ENCODE measurements around the gene SLCO3A1. TPM values are rescaled to one million over a fixed set of nuclear protein-coding genes. Genes with fewer than 3 reads are reported as not detected.
A peak's percentile ranks its signal among the peaks of the same experiment; 100 is the strongest.

The SLCO3A1 gene
- total and polyA plus RNA-seq, 8 donors, result 2.4 to 38.8 (median 7.7) TPM

GRCh38 chr15:91854639-91854990 lies 1.1 kb downstream of the SLCO3A1 start:
- peak in 1 of 2 donors; percentile 38 for DNase-seq
- Histone ChIP-seq H3K27ac (peak overlapping the region; percentile 50 to 93 (median 92)), H3K4me1 (peaks cover 15 to 74% (median 43%) of the 10 kb centered on the region in 4 donors), H3K36me3 (no peaks in the 10 kb centered on the region), H3K27me3 (peaks cover 0 to 3% (median 0%) of the 10 kb centered on the region in 3 donors), H3K4me3 (peak overlapping the region; percentile 70 to 80 (median 76)), H3K9me3 (no peaks in the 10 kb centered on the region)
- 35 to 67% (median 39%) methylated on average over 10 to 12 of the region's 12 CpGs for WGBS, 5 donors
- no peak for TF ChIP-seq POLR2AphosphoS5 (IDR thresholded peaks at IDR 0.05)
- TF ChIP-seq POLR2A (IDR thresholded peaks at IDR 0.05), result no peak
- TF ChIP-seq CTCF (IDR thresholded peaks at IDR 0.05), result no peak
- TF ChIP-seq EP300 (IDR thresholded peaks at IDR 0.05), result no peak
- intact Hi-C loops (cut with DNase I; ENCODE audit: low total_unique reads), result loop anchor here (10.0 kb wide), 1 partner anchor 90 kb away; no protein-coding TSS in a partner anchor

- peaks cover 0 to 3% (median 0%) of the 10 kb centered on the region in 3 donors for H3K27me3 ChIP-seq
- WGBS, 5 donors, result 68 to 82% (median 77%) methylated on average over 6 of the region's 6 CpGs
- peak overlapping the region in 4 of 5 donors; percentile 87 to 93 (median 92) for H3K27ac ChIP-seq
- H3K36me3 ChIP-seq, result no peaks in the 10 kb centered on the region
- peaks cover 15 to 79% (median 43%) of the 10 kb centered on the region in 4 donors for H3K4me1 ChIP-seq
- DNase-seq, result no peak
- peak overlapping the region in 1 of 4 donors; percentile 80 for H3K4me3 ChIP-seq
- H3K9me3 ChIP-seq, result no peaks in the 10 kb centered on the region
- intact Hi-C loops (cut with DNase I; ENCODE audit: low total_unique reads), result loop anchor here (10.0 kb wide), 1 partner anchor 90 kb away; no protein-coding TSS in a partner anchor
- TF ChIP-seq POLR2A (IDR thresholded peaks at IDR 0.05), result no peak
- TF ChIP-seq EP300 (IDR thresholded peaks at IDR 0.05), result no peak
- no peak for TF ChIP-seq POLR2AphosphoS5 (IDR thresholded peaks at IDR 0.05)
Observed at GRCh38 chr15:91855241-91855640, 1.7 kb downstream of the SLCO3A1 start.

- DNase-seq, result peak; percentile 55 to 70
- H3K27ac ChIP-seq, result peak overlapping the region in 4 of 5 donors; percentile 4 to 93 (median 70)
- peaks cover 15 to 83% (median 43%) of the 10 kb centered on the region in 4 donors for H3K4me1 ChIP-seq
- H3K36me3 ChIP-seq, result no peaks in the 10 kb centered on the region
- intact Hi-C loops (cut with DNase I; ENCODE audit: low total_unique reads), result loop anchor here (10.0 kb wide), 1 partner anchor 89 kb away; no protein-coding TSS in a partner anchor
- 53 to 62% (median 58%) methylated on average over 14 of the region's 14 CpGs for WGBS, 5 donors
- TF ChIP-seq CTCF (IDR thresholded peaks at IDR 0.05) (peak in 4 of 7 experiments; percentile 7 to 43 (median 14)), POLR2AphosphoS5 (IDR thresholded peaks at IDR 0.05) (no peak)
- H3K4me3 ChIP-seq, result peak overlapping the region in 1 of 4 donors; percentile 15
- no peaks in the 10 kb centered on the region for H3K9me3 ChIP-seq
- peaks cover 0 to 3% (median 0%) of the 10 kb centered on the region in 3 donors for H3K27me3 ChIP-seq
Observed at GRCh38 chr15:91855684-91856489, 2.4 kb downstream of the SLCO3A1 start.

- WGBS, 5 donors, result 76 to 85% (median 82%) methylated on average over 3 of the region's 3 CpGs
- no peak for DNase-seq
- Histone ChIP-seq H3K4me1 (peaks cover 11 to 81% (median 33%) of the 10 kb centered on the region in 4 donors), H3K9me3 (no peaks in the 10 kb centered on the region), H3K4me3 (no peak overlapping the region), H3K27ac (peak overlapping the region in 1 of 5 donors; percentile 48), H3K36me3 (no peaks in the 10 kb centered on the region), H3K27me3 (peaks cover 0 to 3% (median 0%) of the 10 kb centered on the region in 3 donors)
- intact Hi-C loops (cut with DNase I; ENCODE audit: low total_unique reads), result loop anchor here (10.0 kb wide), 1 partner anchor 88 kb away; no protein-coding TSS in a partner anchor
- no peak for TF ChIP-seq POLR2A (IDR thresholded peaks at IDR 0.05)
- no peak for TF ChIP-seq EP300 (IDR thresholded peaks at IDR 0.05)
- no peak for TF ChIP-seq CTCF (IDR thresholded peaks at IDR 0.05)
- no peak for TF ChIP-seq POLR2AphosphoS5 (IDR thresholded peaks at IDR 0.05)
Observed at GRCh38 chr15:91857224-91857585, 3.7 kb downstream of the SLCO3A1 start.
